Activated gamma-delta T cell treated with anti-CD3 and anti-CD28 coated beads, Interleukin-2, amount 50 U/mL, for 16 hours (primary cell): ENCODE data around the gene CCDC73.
"Not testable (repeated sequence)": the region's sequence is repeated elsewhere in the genome, so short reads cannot be mapped to it uniquely, and the experiment has no call there.

Experiments used
- DNase-seq: peaks from one replicate; pipeline ENCODE4 v3.0.0-alpha.2; 2020; ENCODE audit warnings: low read depth

The CCDC73 gene

DNA sequence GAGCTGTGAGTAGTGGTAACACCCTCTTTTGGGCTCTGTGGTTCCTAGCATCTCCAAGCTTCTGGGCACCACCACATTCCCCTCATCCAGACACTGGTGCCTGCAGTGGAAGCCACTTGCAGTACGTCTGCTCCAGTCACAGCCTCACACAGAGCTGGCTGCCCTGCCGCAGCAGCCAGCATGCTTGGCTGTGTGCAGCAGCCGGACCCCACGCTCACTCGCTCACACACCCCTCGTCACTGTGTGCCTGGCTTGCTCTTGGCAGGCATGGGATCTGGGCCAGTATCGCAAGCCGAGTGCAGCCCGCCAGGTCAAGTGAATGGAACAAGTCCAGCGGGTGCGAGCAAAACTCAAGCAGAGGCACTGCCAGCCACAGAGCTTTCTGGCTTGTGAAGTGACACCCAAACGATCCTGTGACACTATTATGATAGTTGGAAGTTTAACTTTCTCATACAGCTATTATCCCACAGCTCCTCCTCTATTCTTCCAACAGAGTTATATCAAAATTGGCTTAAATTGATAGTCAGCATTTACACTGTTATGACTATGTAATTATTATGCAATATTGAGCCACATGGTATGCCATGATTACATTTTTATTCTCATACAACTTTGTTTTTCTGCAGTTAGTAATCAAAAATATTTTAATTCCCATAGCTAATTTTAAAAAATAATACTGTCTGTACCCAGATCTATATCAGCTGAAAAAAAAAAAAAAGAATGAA, 89.0 kb downstream of the CCDC73 start:
- DNase-seq, result no peak

GRCh38 chr11:32704775-32705174, 89.7 kb downstream of the CCDC73 start:
- no peak for DNase-seq

GRCh38 chr11:32704261-32704660, 90.2 kb downstream of the CCDC73 start:
- no peak for DNase-seq

GRCh38 chr11:32701616-32702015, 92.8 kb downstream of the CCDC73 start:
- DNase-seq, result no peak

DNA sequence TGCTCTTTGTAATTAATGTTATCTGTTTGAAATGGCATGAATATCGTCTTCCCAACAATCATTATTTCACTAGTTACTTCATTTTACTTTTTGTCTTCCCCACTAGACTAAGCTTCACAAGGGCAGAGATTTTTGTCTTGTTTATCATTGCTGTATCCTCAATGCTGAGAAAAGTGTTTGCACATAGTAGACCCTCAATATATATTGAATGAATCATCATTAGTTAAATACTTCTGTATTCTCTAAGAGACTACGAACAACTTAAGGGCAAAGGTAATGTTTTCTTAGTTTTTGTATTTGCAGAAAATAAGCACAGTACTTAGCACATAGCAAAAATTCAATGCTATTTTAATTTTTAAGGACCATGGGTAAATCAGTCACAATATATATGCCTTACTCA, 95.9 kb downstream of the CCDC73 start:
- no peak for DNase-seq

DNA sequence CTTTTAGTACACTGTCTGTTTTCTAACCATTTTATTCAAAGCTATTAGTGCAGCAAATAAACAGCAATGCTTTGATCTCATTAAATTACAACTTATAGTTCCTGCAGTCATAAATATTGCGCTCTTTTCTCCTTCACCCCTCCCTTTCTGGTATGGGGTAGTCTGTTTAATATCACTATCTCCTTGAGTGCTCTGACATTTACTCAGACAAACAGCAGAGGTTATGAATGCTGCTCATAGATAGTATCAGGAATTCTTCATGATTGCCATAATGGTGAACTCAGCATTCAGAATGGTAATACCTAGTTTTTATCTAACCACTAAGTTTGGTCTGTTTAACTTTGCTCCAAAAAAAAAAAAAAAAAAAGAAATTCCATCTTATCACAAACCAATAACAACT, 123.4 kb downstream of the CCDC73 start:
- no peak for DNase-seq

GRCh38 chr11:32659672-32660071, 134.8 kb downstream of the CCDC73 start:
- DNase-seq, result no peak

DNA sequence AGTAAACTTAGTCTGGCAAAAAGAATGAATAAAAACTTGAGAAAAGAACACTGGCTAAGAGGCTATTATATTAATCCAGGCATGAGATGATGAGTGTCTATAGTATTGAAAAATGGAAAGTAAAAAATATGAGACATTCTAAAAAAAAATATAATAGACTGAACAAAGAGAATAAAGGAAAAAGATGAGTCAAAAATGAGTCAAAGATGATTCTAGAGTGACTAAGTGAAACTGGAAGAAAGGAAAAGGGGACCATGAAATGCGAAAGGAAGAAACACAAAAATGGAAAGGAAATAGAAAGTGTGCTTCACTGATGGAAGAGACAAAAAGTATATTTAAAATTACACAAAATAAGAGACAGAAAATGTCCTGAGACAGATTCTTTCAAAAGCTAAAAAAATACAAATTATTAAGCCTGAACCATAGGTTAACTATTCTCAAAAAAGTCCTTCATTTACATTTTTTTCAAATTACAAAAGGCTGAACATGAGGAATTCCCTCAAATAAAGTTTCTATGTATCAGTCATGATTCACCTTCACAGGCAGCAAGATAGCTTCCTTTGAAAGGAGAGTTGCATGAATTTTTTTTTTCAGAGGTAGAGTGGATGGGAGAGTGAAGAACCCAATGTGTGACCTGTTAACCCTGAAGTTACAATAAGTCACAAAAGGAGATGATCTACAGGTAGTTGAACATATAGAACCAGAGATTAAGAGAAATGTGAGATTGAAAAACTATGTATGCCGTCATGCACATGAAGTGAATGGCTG, 135.6 kb downstream of the CCDC73 start:
- no peak for DNase-seq

- no peak for DNase-seq
Observed at GRCh38 chr11:32643526-32643925, 150.9 kb downstream of the CCDC73 start.

DNA sequence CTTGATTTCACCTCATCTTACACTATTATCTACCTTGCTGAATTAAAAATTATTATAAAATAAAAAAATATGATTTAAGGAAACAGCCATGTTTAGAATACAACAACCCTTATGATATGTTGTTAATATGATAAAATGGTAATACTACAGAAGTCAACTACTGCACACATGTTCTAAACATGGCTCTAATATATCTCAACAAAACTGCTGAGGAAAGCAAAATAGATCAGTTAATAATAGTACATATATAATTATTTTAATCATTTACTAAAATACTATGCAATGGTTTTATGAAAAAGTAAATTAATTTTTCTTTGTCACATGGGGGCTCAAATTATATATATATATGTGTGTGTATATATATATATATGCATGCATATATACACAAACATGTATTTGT, 153.1 kb downstream of the CCDC73 start:
- DNase-seq, result no peak

DNA sequence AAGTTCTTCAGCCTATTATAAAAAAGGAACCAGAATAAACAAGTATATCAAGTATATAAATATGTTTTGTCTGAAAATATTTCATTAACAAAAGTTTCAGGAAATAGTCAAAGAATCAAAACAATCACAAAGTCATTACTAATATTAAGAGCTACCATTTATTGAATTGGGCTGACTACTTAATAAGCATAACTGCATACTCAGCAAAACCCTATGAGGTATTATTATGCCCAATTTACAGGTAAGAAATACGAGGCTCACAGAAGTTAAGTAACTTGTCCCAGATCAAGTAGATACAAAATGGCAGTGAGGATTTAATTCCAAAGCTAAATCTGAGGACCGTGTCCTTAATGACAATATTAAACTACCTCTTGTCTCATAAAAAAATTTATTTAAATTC, 158.6 kb downstream of the CCDC73 start:
- no peak for DNase-seq

DNA sequence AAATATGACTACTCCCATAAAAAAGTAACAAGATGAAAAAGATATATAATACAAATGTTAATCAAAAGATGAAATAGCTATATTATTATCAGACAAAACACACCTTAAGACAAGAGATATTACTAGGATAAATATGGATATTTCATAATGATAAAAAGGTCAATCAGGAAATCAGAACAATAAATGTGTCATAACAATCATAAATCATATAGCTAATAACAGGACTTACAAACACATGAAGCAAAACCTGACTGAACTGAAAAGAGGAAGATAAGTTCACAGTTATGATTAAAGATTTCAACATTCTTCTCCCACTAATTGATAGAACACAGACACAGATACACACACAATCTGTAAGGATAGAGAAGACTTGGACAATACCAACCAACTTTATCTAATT, 163.6 kb downstream of the CCDC73 start:
- no peak for DNase-seq

DNA sequence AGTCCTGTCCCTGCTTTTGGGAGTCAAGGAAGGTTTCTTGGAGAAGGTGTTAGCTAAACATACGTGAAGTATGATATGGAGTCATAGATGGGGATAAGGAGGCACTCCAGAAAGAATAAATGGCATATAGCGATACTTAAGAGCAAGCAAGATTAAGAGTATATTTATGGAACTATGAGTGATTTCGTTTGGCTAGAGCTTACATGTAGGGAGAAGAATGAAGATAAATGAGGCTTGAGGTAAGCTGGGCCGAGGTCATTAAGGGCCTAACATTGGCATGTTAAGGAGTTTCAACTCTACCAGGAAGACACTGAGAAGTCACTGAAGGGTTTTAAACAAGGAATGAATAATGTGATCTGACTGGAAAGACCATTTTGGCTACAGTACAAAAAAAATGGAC, 177.6 kb downstream of the CCDC73 start:
- no peak for DNase-seq

GRCh38 chr11:32615422-32615821, 179.0 kb downstream of the CCDC73 start:
- no peak for DNase-seq

- DNase-seq, result no peak
Observed at GRCh38 chr11:32613500-32614151, 180.8 kb downstream of the CCDC73 start.

- no peak for DNase-seq
Observed at GRCh38 chr11:32610797-32611352, 183.6 kb downstream of the CCDC73 start.

DNA sequence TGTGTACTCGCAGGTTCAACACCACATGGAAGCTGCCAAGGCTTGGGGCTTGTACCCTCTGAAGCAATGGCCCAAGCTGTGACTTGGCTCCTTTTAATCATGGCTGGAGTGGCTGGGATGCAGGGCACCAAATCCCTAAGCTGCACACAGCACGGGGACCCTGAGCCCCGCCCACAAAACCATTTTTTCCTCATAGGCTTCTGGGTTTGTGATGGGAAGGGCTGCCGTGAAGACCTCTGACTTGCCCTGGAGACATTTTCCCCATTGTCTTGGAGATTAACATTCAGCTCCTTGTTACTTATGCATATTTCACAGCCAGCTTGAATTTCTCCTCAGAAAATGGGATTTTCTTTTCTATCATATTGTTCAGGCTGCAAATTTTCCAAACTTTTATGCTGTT, 185.6 kb downstream of the CCDC73 start:
- not testable (repeated sequence) for DNase-seq

DNA sequence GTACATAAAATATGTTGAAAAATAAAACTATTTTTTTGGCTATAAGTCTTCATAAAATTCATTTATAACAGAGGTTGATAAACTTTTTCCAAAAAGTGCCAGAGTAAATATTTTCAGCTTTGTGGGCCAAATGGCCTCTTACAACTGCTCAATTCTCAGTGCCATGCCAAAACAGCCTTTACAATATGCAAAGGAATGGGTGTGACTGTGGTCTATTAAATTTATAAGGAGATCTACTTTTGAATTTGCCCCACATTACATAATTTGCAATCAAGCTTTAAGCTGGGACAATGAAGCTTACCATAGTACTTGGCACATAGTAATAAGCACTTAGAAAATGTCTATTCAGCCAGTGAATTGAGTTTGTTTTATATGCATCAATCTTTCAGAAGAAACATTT, 188.2 kb downstream of the CCDC73 start:
- DNase-seq, result no peak

DNA sequence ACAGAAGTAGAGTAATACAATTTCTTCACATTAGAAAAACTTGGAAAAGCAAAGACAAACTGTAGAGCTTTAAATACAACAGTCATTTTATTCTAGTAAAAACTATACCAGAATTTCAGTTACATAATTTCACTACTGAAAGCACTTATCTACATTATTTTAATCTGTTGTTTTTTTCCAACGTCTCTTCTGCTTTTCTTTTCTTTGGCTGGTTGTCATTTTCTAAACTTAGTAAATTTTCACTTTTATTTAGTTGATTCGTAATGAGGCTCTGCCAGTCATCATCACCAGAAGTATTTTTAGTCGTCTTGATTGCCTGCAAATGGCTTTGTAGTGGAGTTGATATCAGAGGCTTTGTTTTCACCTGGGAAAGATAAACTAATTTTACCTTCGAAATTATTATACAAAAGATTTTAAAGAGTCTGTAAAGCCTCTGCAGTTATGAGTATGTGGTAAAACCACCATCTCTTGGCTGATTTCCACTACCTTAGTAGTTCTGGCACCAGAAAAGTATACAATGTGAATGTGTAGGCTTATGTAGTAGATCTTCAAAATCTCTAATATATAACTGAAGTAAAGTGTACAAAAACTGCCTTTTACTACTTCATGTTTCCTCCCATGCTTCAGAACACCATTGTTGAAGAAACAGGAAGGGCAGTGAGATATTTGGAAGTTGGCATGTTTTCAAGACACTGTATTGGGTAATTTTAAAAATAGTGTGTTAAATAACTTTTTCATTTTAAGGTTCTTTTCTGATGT, 191.6 kb downstream of the CCDC73 start:
- DNase-seq, result no peak

DNA sequence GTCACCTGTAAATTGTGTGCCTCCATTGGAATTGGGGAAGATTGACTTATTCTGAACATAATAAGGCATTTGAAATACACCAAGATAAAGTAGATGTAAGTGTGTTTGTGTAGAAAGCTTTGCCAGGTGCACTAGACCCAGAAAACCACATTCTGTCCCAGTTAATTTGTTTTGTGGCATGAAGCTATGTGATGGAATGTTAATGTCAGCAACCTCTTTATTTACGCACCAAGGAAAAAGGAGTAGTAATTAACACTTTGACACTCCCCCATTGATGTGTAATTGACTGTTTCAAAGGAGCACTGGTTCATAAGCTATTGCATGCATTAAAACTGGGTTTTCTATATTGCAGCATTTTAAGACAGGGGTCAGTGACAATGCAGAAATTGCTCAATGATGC, 196.5 kb downstream of the CCDC73 start:
- no peak for DNase-seq

DNA sequence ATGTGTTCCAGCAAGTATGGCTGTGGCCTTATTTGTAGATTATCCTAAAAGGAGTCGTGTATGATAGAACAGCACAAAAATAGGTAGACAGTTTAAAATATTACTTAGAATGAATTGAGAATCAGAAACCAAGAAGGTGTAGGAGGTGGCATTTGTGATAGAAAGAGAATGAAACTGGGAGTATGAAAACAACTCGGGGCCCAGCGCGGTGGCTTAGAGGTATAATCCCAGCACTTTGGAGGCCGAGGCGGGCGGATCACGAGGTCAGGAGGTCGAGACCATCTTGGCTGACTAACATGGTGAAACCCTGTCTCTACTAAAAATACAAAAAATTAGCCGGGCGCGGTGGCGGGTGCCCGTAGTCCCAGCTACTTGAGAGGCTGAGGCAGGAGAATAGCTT, 198.3 kb downstream of the CCDC73 start:
- not testable (repeated sequence) for DNase-seq

GRCh38 chr11:32594272-32594671, 200.2 kb downstream of the CCDC73 start:
- no peak for DNase-seq
